ENCODE results near the gene ESPN.

GRCh38 chr1:6501279-6501813, 76.8 kb downstream of the ESPN start:
- TF ChIP-seq POLR2AphosphoS5 (IDR thresholded peaks at IDR 0.05; ENCODE audit: low read depth, low read length) = no peak
- no peak for TF ChIP-seq CTCF (IDR thresholded peaks at IDR 0.05)
- TF ChIP-seq SIN3A (IDR thresholded peaks at IDR 0.05; ENCODE audit: borderline replicate concordance, insufficient read depth, low read depth, low read length) = no peak
- TF ChIP-seq REST (IDR thresholded peaks at IDR 0.05; ENCODE audit: insufficient read depth in 1 of 2, low read depth in 2 of 2, low read length in 1 of 2) = no peak
- no peak for TF ChIP-seq TCF7L2 (IDR thresholded peaks at IDR 0.05; ENCODE audit: low read depth, low read length)

Measured in Panc1 (cell line).